Activated CD4-positive, alpha-beta T cell treated with anti-CD3 and anti-CD28 coated beads, Interleukin-2, amount 50 U/mL, for 48 hours (primary cell): ENCODE measurements around the gene SLC35G3.
"Not testable (repeated sequence)": the region's sequence is repeated elsewhere in the genome, so short reads cannot be mapped to it uniquely, and the experiment has no call there.

Experiments used
- DNase-seq, 2 experiments: peaks; one replicate each; pipeline ENCODE4 v3.0.0-alpha.2; 2020

Gene SLC35G3

DNA sequence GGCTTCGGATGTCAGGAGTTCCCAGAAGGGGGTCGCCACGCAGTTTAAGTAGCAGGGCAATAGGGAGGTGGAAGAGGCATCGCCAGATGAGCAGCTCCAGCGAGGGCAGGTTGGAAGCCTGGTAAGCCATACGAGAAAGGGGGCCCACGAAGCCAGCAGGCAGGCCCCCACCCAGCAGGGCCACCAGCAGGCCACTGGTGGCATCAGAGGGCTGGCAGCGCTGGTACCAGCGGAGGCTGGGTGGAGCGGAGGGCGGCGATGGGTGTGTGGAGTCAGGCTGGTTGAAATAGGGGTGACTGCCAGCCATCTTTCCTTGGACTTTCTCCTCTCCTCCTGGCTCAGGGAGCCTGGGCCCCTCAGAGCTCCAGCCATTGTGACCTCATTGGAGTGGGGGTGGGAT, at the start of gene SLC35G3:
Gene SLC35G3 (minus strand): TSS at position 393 of the 400 bp plus-strand sequence. CDS start 86 bp downstream, at position 307.
- not testable (repeated sequence) for DNase-seq

DNA sequence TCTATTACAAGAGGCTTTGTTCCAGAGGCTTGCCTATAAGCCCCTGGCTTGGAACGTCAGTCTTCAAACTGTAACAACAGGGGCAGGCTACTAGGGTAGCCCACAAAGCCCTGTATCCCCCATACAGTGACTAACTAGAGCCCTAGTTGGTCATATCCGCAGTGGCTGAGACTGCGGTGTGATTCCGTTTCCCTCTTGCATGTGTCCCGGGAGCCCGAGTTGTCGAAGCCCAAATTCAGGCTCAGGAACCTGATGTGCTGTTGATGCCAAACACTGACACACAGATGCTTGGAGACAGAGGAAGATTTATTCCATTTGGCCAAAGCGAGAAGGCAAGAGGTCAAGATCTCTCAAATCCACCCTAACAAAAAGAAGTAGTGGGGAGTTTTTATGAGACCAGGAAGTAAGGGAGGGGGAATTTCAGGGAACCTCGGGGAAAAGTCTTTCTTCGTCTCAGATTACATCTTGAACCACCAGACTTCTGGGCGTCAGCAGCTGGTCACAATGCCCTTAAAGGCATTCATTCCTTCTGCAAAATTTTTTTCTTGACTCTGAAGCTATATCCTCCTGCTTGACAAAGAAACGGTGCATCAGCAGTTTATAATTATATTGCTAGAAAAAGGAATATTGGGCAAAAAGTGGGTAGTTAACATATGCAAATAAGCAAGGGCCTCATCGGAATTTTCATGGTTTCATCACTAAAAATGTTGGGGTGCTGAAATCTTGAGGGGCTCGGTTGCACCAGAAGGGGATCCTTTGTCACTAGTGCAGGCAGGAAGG, 49.6 kb upstream of the SLC35G3 start:
- peak; percentile 64 to 72 for DNase-seq

DNA sequence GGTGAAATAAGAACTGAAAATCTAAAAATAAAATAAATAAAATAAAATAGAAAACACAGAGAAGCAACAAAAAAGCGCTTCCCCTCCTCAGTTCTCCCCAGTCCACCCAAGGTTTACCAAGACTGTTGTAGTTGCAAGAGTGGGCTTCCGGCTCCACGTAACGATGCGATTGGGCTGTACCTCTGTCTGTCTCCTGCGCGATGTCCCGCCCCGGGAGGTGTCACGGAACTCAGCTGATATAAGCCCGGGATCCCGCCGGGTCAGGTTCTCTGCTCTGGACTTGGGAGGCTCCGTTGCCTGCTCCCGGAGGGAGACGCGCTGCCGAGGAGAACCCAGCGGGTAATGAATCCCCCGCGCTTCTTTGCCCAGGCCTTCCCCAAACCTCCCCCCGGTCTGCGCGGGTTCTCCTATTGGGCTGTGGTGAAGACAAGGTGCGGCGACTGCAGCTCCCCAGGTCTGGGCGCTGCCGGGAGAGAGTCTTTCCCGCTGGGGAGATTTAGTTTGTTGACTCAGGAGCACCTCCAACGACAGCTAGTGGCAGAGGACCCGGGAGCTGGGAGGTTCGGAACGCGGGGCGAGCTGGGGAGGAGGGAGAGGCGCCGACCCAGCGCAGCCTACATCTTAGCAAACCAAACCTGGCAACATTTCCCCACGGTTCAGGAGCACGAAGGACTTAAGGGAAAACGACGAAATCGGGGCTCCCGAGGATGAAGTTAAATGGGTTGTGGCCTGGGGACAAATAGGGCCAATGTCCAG, 48.8 kb upstream of the SLC35G3 start, which contains the start of gene SLFN5:
Gene SLFN5 (plus strand): TSS at position 268 of the 756 bp plus-strand sequence. CDS start 15,619 bp downstream, outside the sequence.
- DNase-seq = peak; percentile 95 to 96

DNA sequence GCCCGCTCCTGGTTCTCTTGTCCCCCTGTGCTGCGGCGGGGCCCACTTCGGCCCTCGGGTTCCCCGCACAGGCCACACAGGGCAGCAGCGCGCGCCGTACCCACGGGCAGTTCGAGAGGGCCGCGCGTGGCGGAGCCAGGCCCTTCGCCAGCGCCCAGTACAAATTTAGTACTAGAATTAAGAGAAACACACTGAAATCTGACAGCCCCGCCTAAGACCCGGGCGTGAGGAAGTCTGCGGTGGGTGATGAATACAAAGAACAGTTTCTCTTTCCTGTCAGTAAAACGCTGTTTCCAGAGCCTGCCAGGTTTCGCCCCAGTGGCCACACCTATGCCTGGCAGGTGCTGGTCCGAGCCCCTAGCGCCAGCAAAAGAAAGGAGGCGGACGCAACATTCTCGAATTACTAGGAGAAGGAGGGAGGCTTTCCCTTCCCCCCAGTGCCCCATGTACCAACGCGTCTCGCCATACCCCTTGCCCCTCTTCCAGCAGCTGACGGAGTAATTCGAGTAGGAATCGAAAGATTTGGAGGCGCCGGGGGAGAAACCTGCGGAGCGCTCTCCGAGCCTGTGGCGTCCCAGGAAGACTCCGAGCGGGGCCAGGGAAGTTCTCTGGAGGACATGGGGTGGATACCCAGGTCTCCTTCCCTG, 48.1 kb upstream of the SLC35G3 start:
- DNase-seq = peak; percentile 84 to 88

DNA sequence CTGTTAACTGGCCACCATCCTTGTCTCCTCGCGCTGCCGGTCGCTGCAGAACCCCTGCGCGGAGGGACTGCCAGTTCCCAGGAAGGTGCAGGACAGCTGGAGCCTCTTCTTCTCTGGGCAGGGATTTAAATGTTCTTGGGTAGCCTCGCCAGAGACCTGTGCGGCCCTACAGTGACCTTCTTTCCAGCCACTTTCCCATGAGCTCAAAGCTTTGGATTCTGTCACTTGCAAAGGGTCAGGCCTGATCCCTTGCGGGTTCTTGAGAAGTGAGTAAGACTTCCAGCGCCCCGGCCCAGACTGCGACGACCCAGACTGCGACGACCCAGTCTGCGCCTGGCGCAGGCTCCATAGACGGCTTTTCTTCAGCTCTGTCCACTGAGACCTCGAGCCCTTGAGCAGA, 47.3 kb upstream of the SLC35G3 start:
- peak; percentile 43 to 55 for DNase-seq

DNA sequence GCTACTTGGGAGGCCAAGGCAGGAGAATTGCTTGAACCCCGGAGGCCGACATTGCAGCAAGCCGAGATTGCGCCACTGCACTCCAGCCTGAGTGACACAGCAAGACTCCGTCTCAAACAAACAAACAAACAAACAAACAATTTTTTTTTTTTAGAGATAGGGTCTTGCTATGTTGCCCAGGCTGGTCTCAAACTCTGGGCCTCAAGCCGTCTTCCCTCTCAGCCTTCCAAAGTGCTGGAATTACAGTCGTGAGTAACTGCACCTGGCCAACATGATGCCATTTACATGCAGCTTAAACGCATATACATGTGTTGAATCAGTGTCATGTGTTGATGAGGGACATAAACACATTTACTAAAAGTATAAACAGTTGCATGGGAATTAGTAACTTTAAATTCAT, 46.7 kb upstream of the SLC35G3 start:
- no peak for DNase-seq

DNA sequence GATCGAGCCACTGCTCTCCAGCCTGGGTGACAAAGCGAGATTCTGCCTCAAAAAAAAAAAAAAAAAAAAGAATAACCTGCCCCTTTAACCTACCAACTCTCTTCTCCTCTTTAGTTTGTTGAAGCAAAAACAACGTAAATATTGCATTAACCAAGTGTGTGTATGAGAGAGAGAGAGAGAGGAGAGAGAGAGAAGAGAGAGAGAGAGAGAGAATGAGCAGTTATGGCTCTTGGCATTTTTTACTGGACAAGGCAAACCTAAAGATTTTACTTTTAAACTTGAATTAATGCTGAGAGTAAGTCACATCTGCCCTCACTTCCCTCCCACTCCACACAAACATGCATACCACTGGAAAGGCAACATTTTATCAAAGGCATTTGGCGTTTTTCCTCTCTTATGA, 45.6 kb upstream of the SLC35G3 start:
- no peak for DNase-seq

DNA sequence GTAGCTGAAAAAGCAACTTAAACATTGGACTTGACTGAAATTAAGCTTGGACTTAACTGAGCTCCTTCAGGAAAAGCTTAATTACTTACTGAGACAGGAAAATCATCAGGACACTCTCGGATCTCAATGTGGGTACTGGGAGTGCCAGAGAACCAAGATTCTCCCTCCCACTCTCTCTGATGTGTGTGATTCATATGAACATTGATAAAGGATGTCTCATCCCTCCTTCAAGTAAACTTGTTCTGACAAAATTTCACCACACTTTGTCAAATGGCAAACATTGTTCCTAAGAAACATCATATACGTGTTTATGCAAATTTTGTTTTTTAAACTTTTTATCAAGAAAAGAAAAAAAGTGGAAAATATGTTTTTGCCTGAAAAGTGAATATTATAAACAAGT, 44.6 kb upstream of the SLC35G3 start:
- DNase-seq = no peak

DNA sequence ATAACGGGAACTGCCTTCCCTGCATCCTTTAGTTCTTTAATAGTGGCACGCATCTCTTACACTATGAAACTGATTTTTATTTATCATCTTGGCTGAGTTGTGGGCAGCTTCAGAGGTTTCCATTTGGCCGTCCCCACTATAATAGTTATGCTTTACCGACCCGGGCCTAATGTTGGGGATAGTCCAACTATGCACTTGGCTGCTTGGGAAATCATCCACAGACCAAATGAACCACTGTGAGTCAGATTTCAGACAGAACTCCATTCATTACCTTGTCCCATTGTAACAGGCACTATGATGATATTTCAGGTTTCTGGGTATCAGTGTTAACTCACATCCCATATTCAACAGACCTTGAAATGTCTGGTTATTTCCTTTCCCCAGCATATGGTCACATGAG, 42.6 kb upstream of the SLC35G3 start:
- DNase-seq = no peak

DNA sequence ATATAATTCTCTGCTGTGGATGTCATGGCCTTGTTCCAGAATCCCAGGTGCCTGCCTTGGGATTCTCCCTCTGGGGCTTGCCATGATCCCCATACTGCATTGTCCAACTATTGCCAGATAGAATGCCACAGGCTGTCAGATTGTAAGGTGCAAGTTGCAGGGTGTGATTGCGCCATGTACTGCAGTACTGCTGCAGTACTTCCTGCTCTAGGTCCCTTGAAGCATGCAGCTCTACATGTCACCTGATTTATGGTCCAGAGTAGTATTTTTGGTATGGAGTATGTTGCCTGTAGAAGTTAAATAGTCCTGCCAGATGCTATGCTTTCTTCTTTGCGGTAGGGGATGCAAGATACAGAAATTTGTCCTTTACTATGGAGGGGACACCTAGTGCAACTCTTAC, 41.7 kb upstream of the SLC35G3 start:
- no peak for DNase-seq

DNA sequence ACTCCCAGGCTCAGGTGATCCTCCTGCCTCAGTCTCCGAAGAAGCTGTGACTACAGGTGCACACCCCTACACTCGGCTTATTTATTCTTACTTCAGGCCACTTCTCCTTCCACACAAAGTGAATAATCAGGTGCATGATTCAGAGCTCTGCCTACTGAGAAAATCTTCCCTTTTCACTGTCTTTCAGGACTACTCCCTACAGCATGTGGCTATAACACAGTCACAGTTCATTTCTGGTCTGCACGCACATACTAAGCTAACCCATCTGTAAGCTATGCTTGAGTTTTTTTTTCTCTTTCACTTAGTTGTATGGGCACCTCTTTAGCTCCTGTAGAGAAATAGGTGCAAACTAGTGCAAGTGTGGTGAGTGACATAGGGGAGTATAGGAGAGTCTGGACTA, 41.1 kb upstream of the SLC35G3 start:
- DNase-seq = no peak

DNA sequence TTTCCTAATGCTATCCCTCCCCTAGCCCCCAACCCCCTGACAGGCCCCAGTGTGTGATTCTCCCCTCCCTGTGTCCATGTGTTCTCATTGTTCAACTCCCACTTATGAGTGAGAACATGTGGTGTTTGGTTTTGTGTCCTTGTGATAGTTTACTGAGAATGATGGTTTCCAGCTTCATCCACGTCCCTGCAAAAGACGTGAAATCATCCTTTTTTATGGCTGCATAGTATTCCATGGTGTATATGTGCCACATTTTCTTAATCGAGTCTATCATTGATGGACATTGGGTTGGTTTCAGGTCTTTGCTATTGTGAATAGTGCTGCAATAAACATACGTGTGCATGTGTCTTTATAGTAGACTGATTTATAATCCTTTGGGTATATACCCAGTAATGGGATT, 40.1 kb upstream of the SLC35G3 start:
- DNase-seq = not testable (repeated sequence)

DNA sequence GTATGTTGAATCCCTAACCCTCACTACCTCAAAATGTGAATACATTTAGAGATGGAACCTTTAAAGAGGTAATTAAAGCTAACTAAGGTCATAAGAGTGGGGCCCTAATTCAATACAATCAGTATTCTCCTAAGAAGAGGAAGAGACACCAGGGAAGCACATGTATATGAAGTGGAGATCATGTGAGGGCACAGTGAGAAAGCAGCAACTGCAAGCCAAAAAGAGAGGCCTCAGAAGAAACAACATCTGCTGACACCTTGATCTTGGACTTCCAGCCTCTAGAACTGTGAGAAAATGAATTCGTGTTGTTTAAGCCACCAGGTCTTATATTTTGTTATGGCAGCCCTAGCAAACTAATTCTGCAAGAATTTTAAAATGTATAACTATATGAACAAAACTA, 35.4 kb upstream of the SLC35G3 start:
- DNase-seq = no peak

DNA sequence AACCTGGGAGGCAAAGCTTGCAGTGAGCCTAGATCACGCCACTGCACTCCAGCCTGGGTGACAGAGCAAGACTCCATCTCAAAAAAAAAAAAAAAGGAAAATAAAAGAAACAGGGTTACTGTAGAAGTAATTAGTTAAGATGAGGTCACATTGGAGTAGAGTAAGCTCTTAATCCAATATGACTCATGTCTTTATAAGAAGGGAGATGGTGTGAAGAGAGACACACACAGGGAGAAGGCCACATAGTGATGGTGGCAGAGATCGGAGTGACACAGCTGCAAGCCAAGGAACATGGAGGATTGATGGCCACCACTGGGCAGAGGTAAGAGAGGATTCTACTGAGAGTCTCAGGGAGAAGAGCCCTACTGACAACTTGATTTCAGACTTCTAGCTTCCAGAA, 33.4 kb upstream of the SLC35G3 start:
- DNase-seq = no peak

DNA sequence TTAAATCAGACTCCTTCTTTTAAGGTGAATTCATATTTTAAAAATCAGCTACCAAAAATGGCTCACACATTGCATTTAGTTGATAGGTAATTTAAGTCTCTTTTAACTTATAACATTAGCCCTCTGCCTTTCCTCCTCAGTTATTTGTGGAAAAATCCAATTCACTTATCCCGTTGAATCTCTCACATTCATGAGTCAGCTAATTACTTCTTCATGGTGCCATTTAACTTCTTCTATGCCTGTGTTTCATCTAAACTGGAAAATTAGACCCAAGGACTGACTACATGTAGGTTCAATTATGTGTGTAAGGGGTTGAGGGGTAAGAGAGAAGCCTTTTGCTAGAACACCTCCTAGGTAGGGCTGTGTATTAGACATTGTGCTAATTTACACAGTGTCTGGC, 30.2 kb upstream of the SLC35G3 start:
- DNase-seq = no peak

DNA sequence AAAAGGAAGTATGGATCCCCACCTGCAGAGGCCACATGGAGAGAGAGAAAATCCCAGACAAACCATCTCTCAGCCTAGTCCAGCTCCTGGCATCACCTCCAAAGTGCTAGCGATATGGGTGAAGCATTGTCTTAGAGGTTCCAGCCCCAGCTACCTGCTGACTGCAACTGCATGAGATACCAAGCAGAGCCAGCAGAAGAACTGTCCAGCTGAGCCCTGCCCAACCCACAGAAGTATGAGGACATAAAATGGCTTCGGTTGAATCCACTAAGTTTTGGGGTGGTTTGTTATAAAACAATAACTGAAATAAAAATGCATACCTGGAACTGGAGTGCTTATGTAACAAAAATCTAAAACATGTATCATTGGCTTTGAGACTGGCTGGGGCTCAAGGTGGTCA, 28.3 kb upstream of the SLC35G3 start:
- no peak for DNase-seq

DNA sequence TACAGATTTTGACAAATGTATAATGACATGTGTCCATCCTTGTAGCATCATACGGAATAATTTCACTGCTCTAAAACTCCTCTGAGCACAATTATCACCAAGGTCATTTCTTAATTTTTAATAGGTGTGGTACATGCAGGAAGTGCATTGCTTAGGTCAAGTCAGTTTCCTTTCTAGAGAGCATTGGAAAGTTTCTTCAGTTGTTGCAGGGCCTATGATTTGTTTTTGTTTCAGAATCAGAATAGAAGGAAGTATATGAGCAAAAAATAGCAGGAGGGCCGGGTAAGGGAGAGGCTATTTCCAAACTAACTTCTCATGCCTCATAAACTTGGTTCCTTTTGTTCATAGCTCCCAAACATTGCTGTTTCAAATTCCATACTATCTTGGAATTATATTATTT, 24.7 kb upstream of the SLC35G3 start:
- no peak for DNase-seq

DNA sequence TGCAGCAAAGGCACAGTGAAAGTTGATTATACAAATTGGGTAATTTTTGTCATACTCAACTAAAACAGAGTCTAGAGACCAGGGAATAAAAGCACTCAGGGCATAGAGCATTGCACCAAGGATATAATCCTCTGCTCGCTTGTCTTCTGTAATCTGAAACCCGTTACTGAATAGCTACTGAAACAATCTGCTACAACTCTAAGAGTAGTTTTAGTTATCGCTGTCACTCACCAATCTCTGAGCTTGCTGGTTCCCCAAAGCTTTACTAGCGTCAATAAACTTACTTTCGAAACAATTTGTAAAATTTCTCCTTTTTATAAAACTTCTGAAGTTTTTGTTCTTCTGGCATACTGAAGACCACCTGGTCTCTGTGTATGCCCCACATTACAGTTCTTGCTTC, 22.9 kb upstream of the SLC35G3 start:
- DNase-seq = no peak

DNA sequence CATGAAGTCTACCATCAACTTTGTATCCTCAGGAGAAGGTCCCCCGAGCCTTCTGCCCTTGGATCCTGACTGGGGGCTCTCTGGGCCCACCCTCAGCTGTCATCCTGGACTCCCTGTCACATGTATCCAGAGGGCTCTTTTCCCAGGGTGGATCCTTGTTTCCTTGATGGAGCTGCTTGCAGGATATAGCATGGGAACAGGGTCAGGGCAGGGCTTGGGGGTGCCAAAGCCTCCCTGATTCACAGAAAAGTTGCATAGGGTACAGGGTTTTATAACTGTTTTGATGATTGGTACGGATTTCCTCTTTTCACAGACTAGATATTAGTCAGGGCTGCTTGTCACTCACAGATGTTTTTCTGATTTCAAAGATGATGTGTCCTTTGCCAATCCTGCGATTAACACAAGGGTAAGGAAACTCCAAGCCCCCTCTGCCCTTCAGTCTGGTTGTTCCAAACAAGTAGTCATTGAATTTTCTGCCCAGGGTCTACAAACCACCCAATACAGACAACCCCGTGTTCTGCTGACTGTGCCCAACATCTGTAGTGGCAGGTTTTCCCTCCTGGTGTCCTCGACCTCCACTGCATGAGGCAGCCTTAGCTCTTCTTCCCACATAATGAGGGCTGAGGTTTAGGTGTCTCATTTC, 20.6 kb upstream of the SLC35G3 start:
- DNase-seq = peak; percentile 40 to 47

DNA sequence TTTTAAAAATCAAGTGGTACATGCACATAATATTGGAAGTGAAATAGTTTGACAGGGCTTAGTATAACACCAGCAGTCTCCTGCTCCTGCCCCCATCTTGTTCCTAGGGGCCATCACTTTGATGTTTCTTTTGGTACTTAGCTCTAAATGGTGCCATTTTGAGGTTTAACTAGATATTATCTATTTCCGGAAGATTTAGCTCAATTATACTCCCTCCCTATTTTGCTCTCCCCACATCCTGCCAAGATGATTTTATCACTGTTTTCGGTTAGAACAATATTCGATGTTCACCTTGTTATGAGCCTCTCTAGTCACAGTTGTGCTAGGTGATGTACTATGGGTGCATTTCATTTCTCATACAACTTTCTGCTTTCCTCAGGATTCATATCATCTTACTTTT, 20.0 kb upstream of the SLC35G3 start:
- DNase-seq = no peak

DNA sequence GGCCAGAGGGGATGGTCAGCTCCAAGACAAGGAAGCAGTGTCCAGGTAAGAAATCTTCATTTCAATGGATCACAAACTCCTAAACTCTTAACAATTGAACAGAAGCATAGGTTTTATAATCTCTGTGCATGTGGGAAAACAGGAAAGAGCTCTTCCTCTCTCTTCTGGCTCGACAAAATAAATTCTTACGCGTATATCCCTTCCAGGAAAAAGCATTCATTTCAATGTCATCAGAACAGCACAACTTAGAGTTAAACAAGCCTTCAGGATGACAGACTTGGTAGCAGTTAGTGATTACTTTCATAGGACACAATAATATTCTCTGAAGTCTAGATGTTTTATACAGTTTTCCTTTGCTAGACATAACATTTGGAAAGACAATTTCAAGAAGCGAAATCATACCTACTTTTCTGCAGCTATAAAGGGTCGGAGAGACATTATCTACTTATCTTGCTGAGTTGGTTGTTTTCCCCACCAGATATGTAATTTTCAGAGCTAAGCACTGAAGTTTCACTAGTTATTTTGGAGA, 19.3 kb upstream of the SLC35G3 start:
- DNase-seq = no peak

DNA sequence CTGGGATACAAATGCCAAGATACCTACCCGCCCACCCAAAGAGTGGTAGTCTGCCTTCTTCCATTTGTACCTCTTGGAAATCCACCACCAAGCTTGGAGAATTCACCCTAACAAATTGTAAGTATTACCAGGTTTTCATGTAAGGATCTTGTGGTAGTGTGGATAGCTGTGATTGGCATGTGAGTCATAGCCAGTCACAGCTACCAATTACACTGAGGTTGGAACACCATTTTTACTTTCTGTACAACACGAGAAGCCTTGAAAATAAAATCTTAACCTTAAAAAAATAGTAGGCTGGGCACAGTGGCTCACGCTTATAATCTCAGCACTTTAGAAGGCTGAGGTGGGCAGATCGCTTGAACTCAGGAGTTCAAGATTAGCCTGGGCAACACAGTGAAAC, 18.5 kb upstream of the SLC35G3 start:
- no peak for DNase-seq

DNA sequence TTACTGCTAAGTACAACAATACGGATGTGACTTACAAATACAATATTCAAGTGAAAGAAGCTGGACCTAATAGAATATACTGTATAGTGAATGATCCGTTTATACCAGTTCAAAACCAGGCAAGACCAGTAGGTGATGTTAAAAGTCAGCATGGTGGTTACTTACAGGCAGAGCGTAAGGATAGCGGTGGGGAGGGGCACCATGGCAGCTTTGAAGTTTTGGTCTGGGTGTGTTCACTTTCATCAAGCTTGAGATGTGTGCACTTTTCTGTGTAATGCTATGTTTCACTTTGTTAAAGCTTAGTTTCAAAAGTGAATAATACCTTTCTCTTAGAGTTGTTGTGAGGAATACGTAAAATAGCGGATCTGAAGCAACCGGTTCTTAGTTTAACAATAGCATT, 16.5 kb upstream of the SLC35G3 start:
- DNase-seq = peak in 1 of 2 experiments; percentile 37
